ENCODE measurements around the gene CPSF4. TPM values are rescaled to one million over a fixed set of nuclear protein-coding genes. Genes with fewer than 3 reads are reported as not detected.
A peak's percentile ranks its signal among the peaks of the same experiment; 100 is the strongest.

CPSF4 gene
- total and polyA plus RNA-seq, 2 donors (not counting 1 experiment from before 2014, with no cell fraction given), result 52.9 to 63.2 TPM

GRCh38 chr7:99397297-99397983 lies 41.3 kb upstream of the CPSF4 start:
- peak overlapping the region; percentile 37 for H3K27ac Mint-ChIP-seq
- peaks cover 7 to 67% of the 10 kb centered on the region in 2 experiments for H3K36me3 ChIP-seq (replicated peaks in 1 of 2; ENCODE audit: control extremely low read depth in 1 of 2, control insufficient read depth in 1 of 2, extremely low read depth in 1 of 2, insufficient read depth in 2 of 2, low read length in 1 of 2)
- POLR2A ChIA-PET, result no interaction called here
- no peak overlapping the region for H3K4me3 ChIP-seq (ENCODE audit: control extremely low read depth in 1 of 5, extremely low read depth in 1 of 5, insufficient read depth in 1 of 5, low read depth in 2 of 5, low read length in 4 of 5)
- no peak overlapping the region for H2AFZ ChIP-seq (ENCODE audit: insufficient read depth, low read depth, low read length, poor library complexity, severe bottlenecking)
- TF ChIP-seq CTCF (IDR thresholded peaks at IDR 0.05), result no peak
- 92% methylated on average over 12 of the region's 18 CpGs for WGBS (ENCODE audit: insufficient coverage)
- H3K9ac ChIP-seq (ENCODE audit: low read length), result no peak overlapping the region
- H3K27me3 ChIP-seq (replicated peaks in 1 of 4; ENCODE audit: control extremely low read depth in 1 of 4, control insufficient read depth in 3 of 4, insufficient read depth in 4 of 4, low read length in 3 of 4), result no peaks in the 10 kb centered on the region
- H3K9me3 Mint-ChIP-seq (ENCODE audit: insufficient read depth), result no peaks in the 10 kb centered on the region
- CTCF ChIA-PET, result interaction anchor here (1.1 kb wide), 1 partner anchor 32 kb away, joined by 3 read pairs; no protein-coding TSS in a partner anchor
- no peak overlapping the region for H3K4me2 ChIP-seq (replicated peaks; ENCODE audit: low read depth, low read length, poor library complexity, severe bottlenecking)
- H3K4me3 Mint-ChIP-seq, result no peak overlapping the region
- no peaks in the 10 kb centered on the region for H3K9me3 ChIP-seq (ENCODE audit: control extremely low read depth in 1 of 3, control insufficient read depth in 2 of 3, insufficient read depth in 1 of 3, low read length in 2 of 3)
- H3K27me3 Mint-ChIP-seq, result no peaks in the 10 kb centered on the region
- H3K4me1 Mint-ChIP-seq, result peaks cover 18% of the 10 kb centered on the region
- H3K4me1 ChIP-seq (ENCODE audit: control insufficient read depth in 2 of 2, insufficient read depth in 2 of 2, low read length in 2 of 2), result peaks cover 8 to 14% of the 10 kb centered on the region in 2 donors
- peaks cover 80% of the 10 kb centered on the region for H4K20me1 ChIP-seq (ENCODE audit: control insufficient read depth, insufficient read depth, low read length, poor library complexity, severe bottlenecking)
- no peak for DNase-seq
- peak overlapping the region in 1 of 2 donors; percentile 37 for H3K27ac ChIP-seq (ENCODE audit: low read length in 2 of 2)
- no peak for ATAC-seq (ENCODE audit: low read depth)
- intact Hi-C loops (cut with micrococcal nuclease), result no loop called here
- peaks cover 12% of the 10 kb centered on the region for H3K79me2 ChIP-seq (ENCODE audit: control insufficient read depth, insufficient read depth, low read length)

- DNase-seq, result no peak
- Mint-ChIP-seq H3K27me3 (no peaks in the 10 kb centered on the region), H3K9me3 (ENCODE audit: insufficient read depth) (no peaks in the 10 kb centered on the region), H3K4me1 (peaks cover 6% of the 10 kb centered on the region), H3K27ac (peak overlapping the region; percentile 70), H3K4me3 (no peak overlapping the region)
- WGBS (ENCODE audit: insufficient coverage), result 87% methylated on average over 5 of the region's 5 CpGs
- Histone ChIP-seq H3K27ac (ENCODE audit: low read length in 2 of 2) (peak overlapping the region in 1 of 2 donors; percentile 37), H3K79me2 (ENCODE audit: control insufficient read depth, insufficient read depth, low read length) (peaks cover 4% of the 10 kb centered on the region), H3K4me3 (ENCODE audit: control extremely low read depth in 1 of 5, extremely low read depth in 1 of 5, insufficient read depth in 1 of 5, low read depth in 2 of 5, low read length in 4 of 5) (no peak overlapping the region), H3K9ac (ENCODE audit: low read length) (no peak overlapping the region), H3K4me1 (ENCODE audit: control insufficient read depth in 2 of 2, insufficient read depth in 2 of 2, low read length in 2 of 2) (peaks cover 0 to under 1% of the 10 kb centered on the region in 2 donors), H2AFZ (ENCODE audit: insufficient read depth, low read depth, low read length, poor library complexity, severe bottlenecking) (no peak overlapping the region), H3K27me3 (replicated peaks in 1 of 4; ENCODE audit: control extremely low read depth in 1 of 4, control insufficient read depth in 3 of 4, insufficient read depth in 4 of 4, low read length in 3 of 4) (no peaks in the 10 kb centered on the region), H4K20me1 (ENCODE audit: control insufficient read depth, insufficient read depth, low read length, poor library complexity, severe bottlenecking) (peaks cover 69% of the 10 kb centered on the region), H3K36me3 (replicated peaks in 1 of 2; ENCODE audit: control extremely low read depth in 1 of 2, control insufficient read depth in 1 of 2, extremely low read depth in 1 of 2, insufficient read depth in 2 of 2, low read length in 1 of 2) (peaks cover 7 to 70% of the 10 kb centered on the region in 2 experiments), H3K4me2 (replicated peaks; ENCODE audit: low read depth, low read length, poor library complexity, severe bottlenecking) (no peak overlapping the region), H3K9me3 (ENCODE audit: control extremely low read depth in 1 of 3, control insufficient read depth in 2 of 3, insufficient read depth in 1 of 3, low read length in 2 of 3) (no peaks in the 10 kb centered on the region)
- intact Hi-C loops (cut with micrococcal nuclease), result no loop called here
- no peak for TF ChIP-seq CTCF (IDR thresholded peaks at IDR 0.05)
- TF ChIP-seq EZH2 (IDR thresholded peaks at IDR 0.05; ENCODE audit: borderline replicate concordance, insufficient read depth, low read depth, low read length, poor library complexity, severe bottlenecking), result no peak
- ChIA-PET CTCF (interaction anchor here (1.3 kb wide), 1 partner anchor 8 kb away, joined by 3 read pairs; no protein-coding TSS in a partner anchor), POLR2A (interaction anchor here (1.3 kb wide), 1 partner anchor 10 kb away, joined by 4 read pairs; the partner anchor contains the start of genes BUD31 and PDAP1)
- no peak for ATAC-seq (ENCODE audit: low read depth)
Observed at GRCh38 chr7:99398891-99399445, 39.8 kb upstream of the CPSF4 start.
